Middle frontal gyrus (tissue), 1 donor: ENCODE measurements around the gene PER3.

Experiments used
- DNase-seq: peaks from one replicate; pipeline ENCODE4 v3.0.0-alpha.2; 2015; ENCODE audit warnings: low spot score; ENCODE audit errors: extremely low spot score

Gene PER3

DNA sequence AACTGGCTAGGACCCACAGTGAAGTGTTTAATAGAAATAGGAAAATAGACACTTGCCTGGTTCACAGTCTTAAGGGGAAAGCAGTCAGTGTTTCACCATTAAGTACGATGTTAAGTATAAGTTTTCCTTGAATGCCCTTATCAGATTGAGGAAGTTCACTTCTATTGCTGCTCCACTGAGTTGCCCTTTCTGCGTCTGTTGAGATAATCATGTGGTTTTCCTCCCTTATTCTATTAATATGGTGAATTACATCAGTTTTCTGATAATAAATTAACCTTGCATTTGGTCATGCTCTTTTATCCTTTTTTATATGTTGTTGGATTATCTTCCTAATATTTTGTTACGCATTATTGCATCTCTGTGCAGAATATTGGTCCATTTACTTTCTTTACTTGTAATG, 47.4 kb downstream of the PER3 start:
- no peak for DNase-seq

DNA sequence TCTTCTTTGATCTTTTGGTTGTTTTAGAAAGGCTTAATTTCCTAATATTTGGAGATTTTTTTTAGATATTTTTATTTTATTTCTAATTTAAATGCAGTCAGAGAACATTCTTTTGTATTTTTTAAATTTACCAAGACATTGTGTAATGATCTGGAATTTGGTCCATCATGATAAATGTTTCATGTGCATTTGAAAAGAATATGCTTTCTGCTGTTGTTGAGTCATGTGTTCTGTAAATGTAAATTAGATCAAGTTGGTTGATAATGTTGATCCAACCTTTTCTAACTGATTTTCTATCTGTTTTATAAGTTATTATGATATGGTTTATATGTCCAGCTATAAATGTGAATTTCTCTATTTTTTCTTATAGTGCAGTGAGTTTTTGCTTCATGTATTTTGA, 48.9 kb downstream of the PER3 start:
- no peak for DNase-seq

DNA sequence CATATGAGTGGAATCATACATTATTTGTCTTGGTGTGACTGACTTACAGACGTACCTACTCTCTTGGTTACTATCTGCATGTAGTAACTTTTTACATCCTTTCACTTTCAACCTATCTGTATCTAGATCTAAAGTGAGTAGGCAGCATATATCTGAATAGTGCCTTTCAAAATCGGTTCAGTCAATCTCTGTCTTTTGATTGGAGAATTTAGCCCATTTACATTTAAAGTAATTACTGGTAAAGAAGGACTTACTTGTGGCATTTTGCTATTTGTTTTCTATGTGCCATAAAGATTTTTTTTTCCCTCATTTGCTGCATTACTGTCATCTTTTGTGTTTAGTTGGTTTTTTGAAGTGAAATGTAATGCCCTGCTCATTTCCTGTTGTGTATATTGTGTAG, 54.6 kb downstream of the PER3 start:
- DNase-seq = no peak

- DNase-seq = no peak
Observed at GRCh38 chr1:7839526-7839925, 55.4 kb downstream of the PER3 start.

- no peak for DNase-seq
Observed at GRCh38 chr1:7842517-7842916, 58.4 kb downstream of the PER3 start.

DNA sequence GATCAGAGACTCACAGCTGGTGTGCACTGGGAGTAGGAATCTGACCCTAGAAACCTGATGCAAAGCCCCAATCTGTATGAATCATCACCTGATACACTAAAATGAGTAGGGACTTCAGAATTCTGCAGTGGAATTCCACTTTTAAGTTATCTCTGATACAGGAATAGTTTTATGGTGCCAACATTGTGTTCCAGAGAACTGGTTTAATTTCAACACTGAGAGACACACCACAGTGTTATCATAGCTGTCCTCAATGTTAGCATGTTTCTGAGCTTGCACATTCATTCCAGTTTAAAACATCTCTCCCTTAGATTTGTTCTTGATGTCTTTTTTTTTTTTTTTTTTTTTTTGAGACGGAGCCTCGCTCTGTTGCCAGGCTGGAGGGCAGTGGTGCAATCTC, 61.7 kb downstream of the PER3 start:
- DNase-seq = no peak

DNA sequence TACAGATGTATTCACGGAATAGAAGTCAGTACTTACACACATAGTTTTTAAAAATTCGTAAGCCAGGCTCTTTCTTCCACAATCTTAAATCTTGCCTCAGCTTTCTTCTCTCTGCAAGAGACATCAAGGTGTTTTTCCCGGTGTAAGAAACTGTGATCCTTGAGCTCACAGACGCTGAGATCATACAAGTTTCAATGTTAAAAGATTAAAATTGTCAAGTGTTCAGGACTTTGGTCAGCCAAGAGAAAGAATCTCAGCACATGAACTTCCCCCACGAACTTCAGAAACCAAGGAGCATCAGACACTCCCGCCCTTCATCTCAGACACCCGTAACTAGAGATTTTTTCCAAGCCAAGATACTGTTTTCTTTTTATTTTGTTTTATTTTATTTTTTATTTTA, 62.6 kb downstream of the PER3 start:
- no peak for DNase-seq

GRCh38 chr1:7847599-7847998, 63.5 kb downstream of the PER3 start:
- DNase-seq = no peak

GRCh38 chr1:7850786-7851185, 66.7 kb downstream of the PER3 start:
- DNase-seq = no peak

- DNase-seq = no peak
Observed at GRCh38 chr1:7852804-7853683, 69.0 kb downstream of the PER3 start, which contains the start of gene UTS2. Gene UTS2, minus strand, starts transcription at chr1:7853065. Its CDS starts 62 bp downstream, at chr1:7853003.

DNA sequence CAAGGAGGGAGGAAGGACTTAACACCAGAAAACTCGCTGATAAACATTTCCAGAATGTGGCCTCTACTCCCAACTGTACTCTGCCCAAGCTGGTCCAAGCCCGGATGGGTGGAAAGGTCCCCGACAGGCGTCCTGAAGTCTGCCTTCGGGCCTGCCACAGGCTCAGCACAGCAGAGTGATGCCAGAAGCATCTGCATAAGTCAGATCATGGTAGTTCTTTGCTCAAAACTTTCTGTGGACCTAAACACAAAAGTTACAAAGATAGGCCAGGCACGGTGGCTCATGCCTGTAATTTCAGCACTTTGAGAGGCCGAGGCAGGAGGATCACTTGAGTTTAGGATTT, 69.6 kb downstream of the PER3 start:
- no peak for DNase-seq

DNA sequence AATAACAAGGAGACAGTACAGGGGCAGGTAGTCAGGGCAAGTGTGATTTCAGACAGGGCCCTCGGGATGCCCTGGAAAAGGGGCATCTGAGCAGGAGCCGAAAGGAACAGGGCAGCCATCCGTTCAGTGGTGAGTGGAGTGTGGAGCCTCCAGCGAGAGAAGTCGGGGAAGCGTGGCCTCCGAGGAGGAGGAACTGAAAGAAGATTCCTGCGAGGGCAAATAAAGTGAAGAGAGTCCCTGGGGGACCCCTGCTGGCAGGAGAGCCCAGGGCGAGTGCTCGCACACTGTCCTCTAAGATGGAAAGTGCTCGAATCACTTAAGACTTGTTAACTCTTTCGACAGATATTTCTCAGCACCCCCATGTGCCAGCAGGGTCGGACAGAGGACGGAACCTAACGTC, 72.3 kb downstream of the PER3 start:
- DNase-seq = no peak

DNA sequence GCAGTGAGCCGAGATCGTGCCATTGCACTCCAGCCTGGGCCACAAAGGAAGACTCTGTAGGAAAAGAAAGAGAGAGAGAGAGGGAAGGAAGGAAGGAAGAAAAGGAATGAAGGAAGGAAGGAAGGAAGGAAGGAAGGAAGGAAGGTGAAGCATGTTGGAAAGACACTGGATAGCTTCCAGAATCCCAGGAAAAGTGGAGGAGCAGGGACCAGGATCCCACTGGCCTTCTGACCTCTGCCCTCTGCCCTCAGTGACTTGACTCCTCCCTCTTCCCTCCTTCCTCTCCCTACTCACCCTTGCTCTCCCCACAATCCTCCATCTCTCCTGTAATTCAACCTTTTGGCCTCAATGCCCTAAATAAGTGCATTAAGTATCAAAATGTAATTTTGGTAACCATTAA, 72.9 kb downstream of the PER3 start:
- no peak for DNase-seq

DNA sequence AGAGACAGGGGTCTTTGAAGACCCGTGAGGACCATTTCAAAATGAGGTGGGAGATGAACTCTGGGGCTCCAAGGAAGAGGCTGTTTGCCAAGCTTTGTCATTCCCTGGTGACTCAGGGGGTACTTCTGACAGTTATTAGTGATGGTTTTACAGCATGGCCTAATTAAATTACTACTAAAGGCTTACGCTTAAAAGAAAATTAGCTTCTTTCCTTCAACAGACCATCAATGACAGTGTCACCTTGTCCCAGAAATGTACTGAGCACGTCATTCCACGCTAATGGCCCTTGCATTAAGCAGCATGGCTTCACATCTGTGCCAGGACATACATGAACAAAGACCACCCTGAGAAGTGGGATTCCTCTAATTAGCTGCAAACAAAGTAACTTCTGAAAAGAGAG, 73.9 kb downstream of the PER3 start:
- DNase-seq = no peak

DNA sequence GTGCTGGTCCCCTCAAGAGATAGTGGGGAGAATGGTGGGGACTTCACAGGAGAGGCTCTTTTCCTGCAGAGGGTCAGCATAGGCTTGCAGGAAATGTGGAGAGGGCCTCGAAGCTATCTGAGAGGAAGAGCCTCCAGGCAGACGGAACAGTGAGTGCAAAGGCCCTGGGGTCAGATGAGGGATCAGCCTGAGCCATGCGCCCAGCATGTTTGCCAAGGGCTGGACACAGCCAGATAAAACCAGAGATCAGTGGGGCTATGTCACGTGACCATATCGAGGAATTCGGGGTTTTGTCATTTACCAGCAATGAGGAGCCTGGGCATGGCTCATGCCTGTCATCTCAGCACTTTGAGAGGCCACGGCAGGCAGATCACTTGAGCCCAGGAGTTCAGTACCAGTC, 75.3 kb downstream of the PER3 start:
- DNase-seq = no peak

- no peak for DNase-seq
Observed at GRCh38 chr1:7860130-7860529, 76.0 kb downstream of the PER3 start.

DNA sequence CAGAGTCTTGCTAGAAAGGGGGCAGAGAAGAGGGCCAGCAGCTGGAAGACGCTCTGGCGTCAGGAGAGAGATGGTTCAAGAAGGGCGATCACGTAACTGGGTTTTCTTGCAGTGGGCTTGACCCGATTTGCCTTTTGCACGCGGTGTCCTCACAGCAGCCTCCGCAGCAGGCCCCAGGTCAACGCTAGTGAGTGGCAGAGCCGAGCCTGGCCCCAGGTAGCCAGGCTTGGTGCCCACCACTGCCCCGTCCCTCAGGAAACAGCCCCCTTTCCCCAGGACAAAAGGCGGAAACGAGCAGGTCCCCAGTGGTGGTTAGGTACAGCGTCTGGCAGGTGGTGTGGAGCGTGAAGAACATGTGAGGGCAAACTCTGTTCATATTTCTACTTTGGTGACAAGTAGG, 77.4 kb downstream of the PER3 start:
- DNase-seq = no peak

GRCh38 chr1:7862211-7863060, 78.3 kb downstream of the PER3 start:
- DNase-seq = no peak

GRCh38 chr1:7863756-7864328, 79.8 kb downstream of the PER3 start:
- no peak for DNase-seq

DNA sequence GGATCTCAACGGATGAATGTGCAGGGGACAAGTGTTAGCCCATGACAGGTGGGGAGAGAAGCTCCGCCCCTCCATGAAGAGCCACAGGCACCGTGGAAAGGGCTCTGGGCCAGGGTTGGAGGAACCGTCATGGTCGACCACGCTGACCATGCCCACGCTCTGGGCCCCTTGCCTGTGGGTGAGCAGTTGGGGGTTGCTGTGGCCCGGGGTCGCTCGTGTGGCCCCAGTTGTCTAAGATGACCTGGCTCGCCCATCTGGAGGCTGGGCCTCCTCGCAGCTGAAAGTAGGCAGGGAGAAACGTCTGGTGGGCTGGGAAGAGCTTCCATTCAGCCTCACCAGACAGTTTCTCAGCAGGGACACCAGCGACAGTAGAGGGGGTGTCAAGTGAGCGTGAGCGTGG, 81.9 kb downstream of the PER3 start:
- DNase-seq = no peak

DNA sequence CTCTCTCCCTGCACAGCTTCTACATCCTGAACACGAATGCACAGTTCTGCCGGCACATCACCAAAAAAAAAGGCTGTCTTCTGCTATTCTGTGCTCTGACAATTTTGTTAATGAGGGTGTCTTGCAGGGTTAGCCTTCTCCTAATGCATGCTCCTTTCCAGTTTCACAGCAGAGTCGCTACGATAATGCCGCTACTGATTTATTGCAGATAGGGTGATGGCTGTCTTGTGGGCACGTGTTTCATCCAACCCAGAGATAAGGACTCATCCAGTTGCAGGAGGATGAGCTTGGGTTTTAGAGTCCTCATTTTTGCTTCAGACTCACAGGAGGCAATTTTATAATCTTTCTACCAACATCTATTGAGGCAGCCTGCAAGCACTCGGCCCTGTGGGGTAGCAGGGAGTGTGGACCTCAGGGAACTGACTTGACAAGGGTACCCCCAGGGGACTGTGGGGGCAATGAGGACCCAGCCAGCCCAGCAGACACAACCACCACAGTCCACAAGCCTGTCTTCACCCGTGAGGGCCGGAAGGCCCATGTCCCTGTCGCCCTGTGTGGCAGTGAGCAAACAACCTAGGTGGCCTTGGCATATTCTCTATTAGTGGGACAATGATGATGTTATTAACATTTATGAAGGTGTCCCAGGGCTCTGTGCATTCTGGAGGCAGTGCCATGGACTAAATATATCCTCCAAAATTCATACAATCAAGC, 84.1 kb downstream of the PER3 start:
- no peak for DNase-seq
